ENCODE results near the gene RHOG.

Gene RHOG

DNA sequence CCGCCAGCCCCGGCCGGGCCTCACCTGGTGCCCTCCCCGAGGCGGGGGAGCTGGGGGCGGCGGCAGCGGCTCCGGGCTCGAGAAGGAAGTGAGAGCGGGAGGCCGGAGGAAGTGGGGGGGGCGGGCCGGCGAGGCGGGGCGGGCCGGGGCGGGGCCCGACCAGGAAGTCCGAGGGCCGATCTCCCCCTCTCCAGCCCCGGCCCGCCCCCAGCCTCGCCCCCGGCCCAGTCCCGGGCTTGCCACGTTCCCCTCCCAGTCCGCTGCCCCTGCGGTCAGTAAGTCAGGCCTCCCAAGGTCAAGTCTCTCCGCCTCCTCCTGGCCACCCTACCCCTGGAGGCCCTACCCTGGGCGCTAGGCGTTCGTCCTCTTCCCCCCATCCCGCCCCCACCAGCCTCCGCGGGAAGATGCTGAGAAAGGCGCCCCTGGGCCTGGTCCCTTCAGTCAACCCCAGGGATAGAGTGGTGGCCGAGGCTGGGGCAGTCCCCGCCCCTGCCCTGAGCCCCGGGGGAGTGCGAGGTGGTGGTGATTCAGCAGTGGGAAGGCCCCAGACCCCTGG lies at the start of gene RHOG:
TSS of gene RHOG (minus strand) at position 90 of the 556 bp plus-strand sequence. CDS start 12,821 bp downstream, outside the sequence.
- Mint-ChIP-seq H3K4me3 (peak within 1 kb of the TSS; percentile 83), H3K4me1 (peaks cover 40% of the 10 kb centered on the region), H3K9me3 (peaks cover 7% of the 10 kb centered on the region), H3K27me3 (ENCODE audit: low read depth, poor library complexity) (no peaks in the 10 kb centered on the region), H3K27ac (peak within 1 kb of the TSS; percentile 25), H3K36me3 (ENCODE audit: low read depth) (no peaks in the 10 kb centered on the region)
- peak; percentile 82 for DNase-seq
- TF ChIP-seq, protein P1, sequence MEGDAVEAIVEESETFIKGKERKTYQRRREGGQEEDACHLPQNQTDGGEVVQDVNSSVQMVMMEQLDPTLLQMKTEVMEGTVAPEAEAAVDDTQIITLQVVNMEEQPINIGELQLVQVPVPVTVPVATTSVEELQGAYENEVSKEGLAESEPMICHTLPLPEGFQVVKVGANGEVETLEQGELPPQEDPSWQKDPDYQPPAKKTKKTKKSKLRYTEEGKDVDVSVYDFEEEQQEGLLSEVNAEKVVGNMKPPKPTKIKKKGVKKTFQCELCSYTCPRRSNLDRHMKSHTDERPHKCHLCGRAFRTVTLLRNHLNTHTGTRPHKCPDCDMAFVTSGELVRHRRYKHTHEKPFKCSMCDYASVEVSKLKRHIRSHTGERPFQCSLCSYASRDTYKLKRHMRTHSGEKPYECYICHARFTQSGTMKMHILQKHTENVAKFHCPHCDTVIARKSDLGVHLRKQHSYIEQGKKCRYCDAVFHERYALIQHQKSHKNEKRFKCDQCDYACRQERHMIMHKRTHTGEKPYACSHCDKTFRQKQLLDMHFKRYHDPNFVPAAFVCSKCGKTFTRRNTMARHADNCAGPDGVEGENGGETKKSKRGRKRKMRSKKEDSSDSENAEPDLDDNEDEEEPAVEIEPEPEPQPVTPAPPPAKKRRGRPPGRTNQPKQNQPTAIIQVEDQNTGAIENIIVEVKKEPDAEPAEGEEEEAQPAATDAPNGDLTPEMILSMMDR (IDR thresholded peaks at IDR 0.05), result no peak

DNA sequence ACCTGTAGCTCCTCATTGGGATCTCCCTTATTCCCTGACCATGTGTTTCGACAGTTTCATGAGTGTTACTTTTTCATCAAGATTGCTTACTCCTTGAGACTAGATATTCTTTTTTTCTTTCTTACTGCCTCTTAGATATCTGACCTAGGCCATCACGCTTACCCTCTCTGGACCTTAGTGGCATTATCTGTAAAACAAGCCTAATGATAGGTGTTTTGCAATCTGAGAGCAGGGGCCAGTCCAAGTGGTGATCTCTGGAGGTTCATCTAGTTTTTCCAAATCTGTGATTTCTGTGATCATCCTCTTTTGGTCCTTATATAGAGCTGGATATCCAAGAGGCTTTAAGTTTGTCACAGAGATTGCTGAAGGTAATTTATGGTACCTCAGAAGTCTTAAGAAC lies 49.3 kb upstream of the RHOG start:
- Mint-ChIP-seq H3K4me1 (peaks cover 6% of the 10 kb centered on the region), H3K9me3 (no peaks in the 10 kb centered on the region), H3K36me3 (ENCODE audit: low read depth) (peaks cover 4% of the 10 kb centered on the region), H3K27me3 (ENCODE audit: low read depth, poor library complexity) (peaks cover 5% of the 10 kb centered on the region), H3K4me3 (no peak overlapping the region), H3K27ac (no peak overlapping the region)
- DNase-seq, result no peak
- TF ChIP-seq, protein P1 (IDR thresholded peaks at IDR 0.05), result no peak

DNA sequence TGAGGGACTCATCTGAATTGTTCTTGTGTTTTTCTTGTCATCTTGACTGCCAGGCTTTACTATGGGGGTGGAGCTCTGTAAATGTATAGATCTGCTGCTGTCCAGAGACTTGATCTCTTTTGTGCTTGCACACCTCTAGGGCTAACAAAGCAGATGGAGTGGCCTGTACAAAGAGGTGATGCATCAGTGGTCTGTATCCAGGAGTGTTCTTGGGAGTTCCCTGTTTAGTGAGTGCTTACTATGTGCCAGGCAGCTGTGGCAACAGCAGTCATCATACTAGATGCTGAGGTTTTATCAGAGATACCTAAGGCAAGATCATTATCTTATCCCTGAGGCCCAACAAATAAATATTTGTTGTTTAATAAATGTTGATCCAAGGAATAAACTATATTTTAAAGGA lies 48.1 kb upstream of the RHOG start:
- no peak for DNase-seq
- H3K27ac Mint-ChIP-seq, result no peak overlapping the region
- no peak overlapping the region for H3K4me3 Mint-ChIP-seq
- TF ChIP-seq, protein P1 (IDR thresholded peaks at IDR 0.05), result no peak
- peaks cover 4% of the 10 kb centered on the region for H3K27me3 Mint-ChIP-seq (ENCODE audit: low read depth, poor library complexity)
- H3K9me3 Mint-ChIP-seq, result no peaks in the 10 kb centered on the region
- H3K36me3 Mint-ChIP-seq (ENCODE audit: low read depth), result peaks cover 4% of the 10 kb centered on the region
- peaks cover under 1% of the 10 kb centered on the region for H3K4me1 Mint-ChIP-seq

DNA sequence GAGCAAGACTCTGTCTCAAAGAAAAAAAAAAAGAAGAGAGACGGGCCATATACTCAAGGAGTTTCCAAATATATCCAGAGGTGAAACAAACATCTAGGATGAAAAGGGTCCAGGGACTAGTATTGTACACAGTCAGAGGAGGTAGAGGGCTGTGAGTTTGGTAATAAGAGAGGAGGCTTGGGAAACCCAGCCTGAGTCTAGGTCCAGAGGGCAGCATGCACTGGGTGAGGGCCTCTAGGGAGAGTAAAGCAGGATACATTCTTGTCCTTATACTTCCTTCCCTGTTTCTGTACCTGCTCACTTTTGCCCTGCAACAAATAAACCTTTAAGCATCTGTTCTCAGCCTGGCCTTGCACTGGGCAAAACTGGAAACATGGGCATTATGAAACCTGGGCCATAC lies 46.2 kb upstream of the RHOG start:
- DNase-seq, result no peak
- no peak overlapping the region for H3K27ac Mint-ChIP-seq
- H3K4me1 Mint-ChIP-seq, result no peaks in the 10 kb centered on the region
- H3K4me3 Mint-ChIP-seq, result no peak overlapping the region
- TF ChIP-seq, protein P1 (IDR thresholded peaks at IDR 0.05), result no peak
- H3K9me3 Mint-ChIP-seq, result no peaks in the 10 kb centered on the region
- peaks cover 9% of the 10 kb centered on the region for H3K36me3 Mint-ChIP-seq (ENCODE audit: low read depth)
- H3K27me3 Mint-ChIP-seq (ENCODE audit: low read depth, poor library complexity), result no peaks in the 10 kb centered on the region

DNA sequence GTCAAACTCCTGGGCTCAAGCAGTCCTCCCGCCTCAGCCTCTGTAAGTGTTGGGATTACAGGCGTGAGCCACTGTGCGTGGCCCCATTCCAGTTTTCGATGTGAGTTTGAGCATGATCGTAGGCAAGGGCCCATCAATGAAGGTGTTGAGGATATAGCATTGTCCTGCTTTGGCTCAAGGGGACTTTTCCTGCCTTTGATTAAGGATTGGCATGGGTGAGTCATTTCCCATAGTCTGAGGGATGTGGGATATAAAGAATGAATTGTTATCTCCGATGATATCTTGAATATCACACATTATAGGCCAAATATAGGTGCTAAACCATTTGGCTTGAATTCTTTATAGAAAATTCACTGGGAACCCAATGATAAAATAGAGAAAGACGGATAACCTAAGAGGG lies 45.1 kb upstream of the RHOG start:
- Mint-ChIP-seq H3K4me3 (no peak overlapping the region), H3K36me3 (ENCODE audit: low read depth) (peaks cover 9% of the 10 kb centered on the region), H3K4me1 (peaks cover 4% of the 10 kb centered on the region), H3K27me3 (ENCODE audit: low read depth, poor library complexity) (peaks cover 3% of the 10 kb centered on the region), H3K27ac (no peak overlapping the region), H3K9me3 (no peaks in the 10 kb centered on the region)
- no peak for DNase-seq
- TF ChIP-seq, protein P1 (IDR thresholded peaks at IDR 0.05), result no peak

DNA sequence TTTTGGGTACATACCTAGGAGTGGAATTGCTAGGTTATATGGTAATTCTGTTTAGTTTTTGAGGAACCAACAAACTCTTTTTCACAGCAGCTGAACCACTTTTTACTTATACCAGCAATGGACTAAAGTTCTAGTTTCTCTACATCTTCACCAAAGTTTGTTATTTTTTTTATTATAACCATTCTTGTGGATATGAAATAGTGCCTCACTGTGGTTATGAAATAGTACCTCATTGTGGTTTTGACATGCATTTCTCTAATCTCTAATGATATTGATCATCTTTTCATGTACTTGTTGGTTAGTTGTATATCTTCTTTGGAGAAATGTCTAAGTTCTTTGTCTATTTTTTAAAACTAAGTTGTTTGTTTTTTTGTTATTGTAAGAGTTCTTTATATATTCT lies 41.9 kb upstream of the RHOG start:
- Mint-ChIP-seq H3K27ac (no peak overlapping the region), H3K9me3 (no peaks in the 10 kb centered on the region), H3K4me1 (peaks cover 29% of the 10 kb centered on the region), H3K27me3 (ENCODE audit: low read depth, poor library complexity) (peaks cover 5% of the 10 kb centered on the region), H3K4me3 (no peak overlapping the region), H3K36me3 (ENCODE audit: low read depth) (peaks cover 9% of the 10 kb centered on the region)
- no peak for DNase-seq
- TF ChIP-seq, protein P1 (IDR thresholded peaks at IDR 0.05), result no peak
